HepG2 (cell line): ENCODE measurements around the gene SLC6A9. TPM values are rescaled to one million over a fixed set of nuclear protein-coding genes. Genes with fewer than 3 reads are reported as not detected.

Source experiments
- CENPBD1 ChIP-seq: sonication (generic); formaldehyde crosslinking; IDR thresholded peaks from 2 replicates; pipeline ENCODE4 v1.8.0; 2022; ENCODE audit warnings: missing genetic modification reagents, low read depth, mild to moderate bottlenecking, borderline replicate concordance
- EEA1 ChIP-seq: sonication (generic); formaldehyde crosslinking; IDR thresholded peaks from 2 replicates; pipeline ENCODE4 v1.5.1; 2020; ENCODE audit warnings: mild to moderate bottlenecking, missing genetic modification reagents, borderline replicate concordance
- HCFC1 ChIP-seq: fragments of 150-350 bp; IDR thresholded peaks from 2 replicates; pipeline ENCODE4 v1.6.1; 2014; ENCODE audit warnings: low read depth, low read length
- JUN ChIP-seq: sonication (generic); formaldehyde crosslinking; IDR thresholded peaks from 2 replicates; pipeline ENCODE4 v1.4.0; 2020; ENCODE audit warnings: mild to moderate bottlenecking, missing genetic modification reagents
- MED13 ChIP-seq: sonication (generic); formaldehyde crosslinking; IDR thresholded peaks from 2 replicates; pipeline ENCODE4 v1.5.0; 2020; ENCODE audit warnings: missing genetic modification reagents
- NFE2L2 ChIP-seq: fragments of 150-350 bp; IDR thresholded peaks from 2 replicates; pipeline ENCODE4 v1.6.1; 2014; ENCODE audit warnings: low read length
- PAWR ChIP-seq: sonication (generic); formaldehyde crosslinking; IDR thresholded peaks from 2 replicates; pipeline ENCODE4 v1.4.0; 2020; ENCODE audit warnings: missing genetic modification reagents, mild to moderate bottlenecking, borderline replicate concordance
- PPARG ChIP-seq: conservative IDR thresholded peaks from 2 replicates; pipeline ENCODE4 v1.6.1; 2016; ENCODE audit warnings: missing biosample characterization, missing genetic modification reagents
- RAD51 ChIP-seq: fragments of 450-650 bp; IDR thresholded peaks from 2 replicates; pipeline ENCODE4 v1.6.1; 2016; ENCODE audit warnings: borderline replicate concordance
- TIGD3 ChIP-seq: sonication (generic); formaldehyde crosslinking; IDR thresholded peaks from 2 replicates; pipeline ENCODE4 v1.5.1; 2020; ENCODE audit warnings: mild to moderate bottlenecking, missing genetic modification reagents, borderline replicate concordance
- ZBTB38 ChIP-seq: sonication (generic); formaldehyde crosslinking; IDR thresholded peaks from 2 replicates; pipeline ENCODE4 v1.5.1; 2020; ENCODE audit warnings: mild to moderate bottlenecking, missing genetic modification reagents
- ZFP36 ChIP-seq: fragments of 150-350 bp; IDR thresholded peaks from 2 replicates; pipeline ENCODE4 v1.6.1; 2018; ENCODE audit warnings: borderline replicate concordance, low read length, low read depth; ENCODE audit not compliant: partially characterized antibody
- ZNF235 ChIP-seq: sonication (generic); formaldehyde crosslinking; IDR thresholded peaks from 2 replicates; pipeline ENCODE4 v1.8.1; 2023; ENCODE audit warnings: mild to moderate bottlenecking, missing genetic modification reagents, borderline replicate concordance
- ZNF260 ChIP-seq: sonication (generic); formaldehyde crosslinking; IDR thresholded peaks from 2 replicates; pipeline ENCODE4 v1.4.0; 2020; ENCODE audit warnings: missing genetic modification reagents, low read depth, mild to moderate bottlenecking, borderline replicate concordance
- ZNF280D ChIP-seq: sonication (generic); formaldehyde crosslinking; IDR thresholded peaks from 2 replicates; pipeline ENCODE4 v1.5.1; 2020; ENCODE audit warnings: mild to moderate bottlenecking, missing genetic modification reagents
- ZNF564 ChIP-seq: sonication (generic); formaldehyde crosslinking; IDR thresholded peaks from 2 replicates; pipeline ENCODE4 v1.8.1; 2023; ENCODE audit warnings: mild to moderate bottlenecking, missing genetic modification reagents
- polyA plus RNA-seq, 8 experiments: library from polyadenylated mRNA; depleted of rRNA in 3 of 8; stranded (reverse) in 7 of 8; unstranded in 1 of 8; fragments of >200 nt; fragmentation: Illumina TruSeq in 4 of 8; extraction: Trizol in 4 of 8; gene quantifications; 2 replicates each; pipeline versions ENCODE4 v1.2.1 to v1.2.3, GENCODE V29; 2011 to 2016; ENCODE audit warnings: low read depth in 4 of 8, missing spikeins in 1 of 8, mixed read lengths in 1 of 8; ENCODE audit not compliant: insufficient read depth in 1 of 8
- total RNA-seq, 5 experiments: library from RNA; depleted of rRNA; stranded (reverse); fragments of >200 nt; fragmentation: Illumina TruSeq; extraction: Trizol; gene quantifications; 2 replicates each; pipeline ENCODE4 v1.2.3, GENCODE V29; 2016; ENCODE audit warnings: low read depth in 1 of 5
- TF ChIP-seq, protein P1 (sequence below): sonication (generic); formaldehyde crosslinking; IDR thresholded peaks from 2 replicates; pipeline ENCODE4 v1.4.0; 2020; ENCODE audit warnings: low read depth, mild to moderate bottlenecking, missing genetic modification reagents
- TF ChIP-seq, protein P2 (sequence below): sonication (generic); formaldehyde crosslinking; IDR thresholded peaks from 2 replicates; pipeline ENCODE4 v1.4.0; 2020; ENCODE audit warnings: missing genetic modification reagents, borderline replicate concordance
- TF ChIP-seq, protein P3 (sequence below): sonication (generic); formaldehyde crosslinking; IDR thresholded peaks from 2 replicates; pipeline ENCODE4 v1.8.1; 2023; ENCODE audit warnings: mild to moderate bottlenecking, moderate library complexity, missing genetic modification reagents

SLC6A9 gene
- total and polyA plus RNA-seq, 2 of the 13 experiments (the other 11 are each of a cell fraction or from before 2014, with no cell fraction given), result 8.5 to 9.9 TPM

DNA sequence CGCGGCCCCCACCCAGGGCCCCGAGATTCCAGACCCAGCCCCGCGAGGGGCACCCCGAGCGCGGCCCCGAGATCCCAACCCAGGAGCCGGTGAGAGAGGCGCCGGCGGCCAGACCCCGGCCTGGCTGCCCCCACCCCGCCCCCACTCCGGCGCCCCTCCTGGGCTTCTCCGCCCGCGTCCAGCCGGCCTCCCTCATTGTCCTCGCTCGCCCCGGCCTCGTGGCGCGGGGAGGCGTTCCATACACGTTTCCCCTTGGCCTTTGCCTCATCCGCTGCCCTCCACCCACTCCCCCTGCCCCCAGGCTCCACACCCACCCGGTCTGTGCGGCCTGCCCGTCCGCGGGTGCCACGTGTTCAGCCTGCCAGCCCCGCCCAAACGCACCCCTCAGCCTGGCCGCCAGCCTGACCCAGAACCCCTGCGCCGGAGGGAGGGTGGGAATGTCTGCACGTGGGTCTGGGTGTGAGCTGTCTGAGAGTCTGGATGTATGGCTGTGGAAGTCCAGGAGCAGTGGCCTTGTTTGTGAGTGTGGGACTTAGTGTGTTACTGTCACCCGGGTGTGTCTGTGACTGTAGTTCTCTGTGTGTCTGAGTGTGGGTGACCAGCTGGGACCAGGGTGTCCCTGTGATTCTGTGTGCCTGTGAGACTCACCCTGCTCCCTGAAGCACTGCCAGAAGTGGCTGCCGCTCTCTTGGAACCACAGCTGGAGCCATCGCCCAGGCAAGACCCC is 51.6 kb downstream of the SLC6A9 start (continued):
- no peak for TF ChIP-seq ZNF280D
- no peak for TF ChIP-seq NFE2L2
- TF ChIP-seq TIGD3 (CRISPR knock-in tag), result no peak
- no peak; the same call in 1 of the 2 replicates for TF ChIP-seq JUN
- TF ChIP-seq, protein P1, sequence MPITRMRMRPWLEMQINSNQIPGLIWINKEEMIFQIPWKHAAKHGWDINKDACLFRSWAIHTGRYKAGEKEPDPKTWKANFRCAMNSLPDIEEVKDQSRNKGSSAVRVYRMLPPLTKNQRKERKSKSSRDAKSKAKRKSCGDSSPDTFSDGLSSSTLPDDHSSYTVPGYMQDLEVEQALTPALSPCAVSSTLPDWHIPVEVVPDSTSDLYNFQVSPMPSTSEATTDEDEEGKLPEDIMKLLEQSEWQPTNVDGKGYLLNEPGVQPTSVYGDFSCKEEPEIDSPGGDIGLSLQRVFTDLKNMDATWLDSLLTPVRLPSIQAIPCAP (CRISPR knock-in tag), result no peak
- no peak for TF ChIP-seq PPARG (CRISPR knock-in tag)
- TF ChIP-seq RAD51, result no peak
- no peak for TF ChIP-seq ZBTB38 (CRISPR knock-in tag)
- TF ChIP-seq, protein P2, sequence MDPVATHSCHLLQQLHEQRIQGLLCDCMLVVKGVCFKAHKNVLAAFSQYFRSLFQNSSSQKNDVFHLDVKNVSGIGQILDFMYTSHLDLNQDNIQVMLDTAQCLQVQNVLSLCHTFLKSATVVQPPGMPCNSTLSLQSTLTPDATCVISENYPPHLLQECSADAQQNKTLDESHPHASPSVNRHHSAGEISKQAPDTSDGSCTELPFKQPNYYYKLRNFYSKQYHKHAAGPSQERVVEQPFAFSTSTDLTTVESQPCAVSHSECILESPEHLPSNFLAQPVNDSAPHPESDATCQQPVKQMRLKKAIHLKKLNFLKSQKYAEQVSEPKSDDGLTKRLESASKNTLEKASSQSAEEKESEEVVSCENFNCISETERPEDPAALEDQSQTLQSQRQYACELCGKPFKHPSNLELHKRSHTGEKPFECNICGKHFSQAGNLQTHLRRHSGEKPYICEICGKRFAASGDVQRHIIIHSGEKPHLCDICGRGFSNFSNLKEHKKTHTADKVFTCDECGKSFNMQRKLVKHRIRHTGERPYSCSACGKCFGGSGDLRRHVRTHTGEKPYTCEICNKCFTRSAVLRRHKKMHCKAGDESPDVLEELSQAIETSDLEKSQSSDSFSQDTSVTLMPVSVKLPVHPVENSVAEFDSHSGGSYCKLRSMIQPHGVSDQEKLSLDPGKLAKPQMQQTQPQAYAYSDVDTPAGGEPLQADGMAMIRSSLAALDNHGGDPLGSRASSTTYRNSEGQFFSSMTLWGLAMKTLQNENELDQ (CRISPR knock-in tag), result 0 out of 2 replicates have a peak, but pooled peaks have one; percentile 43
- TF ChIP-seq ZNF564 (CRISPR knock-in tag), result 0 out of 2 replicates have a peak, but pooled peaks have one; percentile 66
- TF ChIP-seq MED13 (CRISPR knock-in tag), result peak; percentile 42; the same call in 1 of the 2 replicates
- 0 out of 2 replicates have a peak, but pooled peaks have one; percentile 63 for TF ChIP-seq PAWR (CRISPR knock-in tag)
- no peak for TF ChIP-seq ZNF235 (CRISPR knock-in tag)
- no peak for TF ChIP-seq ZFP36
- TF ChIP-seq, protein P3, sequence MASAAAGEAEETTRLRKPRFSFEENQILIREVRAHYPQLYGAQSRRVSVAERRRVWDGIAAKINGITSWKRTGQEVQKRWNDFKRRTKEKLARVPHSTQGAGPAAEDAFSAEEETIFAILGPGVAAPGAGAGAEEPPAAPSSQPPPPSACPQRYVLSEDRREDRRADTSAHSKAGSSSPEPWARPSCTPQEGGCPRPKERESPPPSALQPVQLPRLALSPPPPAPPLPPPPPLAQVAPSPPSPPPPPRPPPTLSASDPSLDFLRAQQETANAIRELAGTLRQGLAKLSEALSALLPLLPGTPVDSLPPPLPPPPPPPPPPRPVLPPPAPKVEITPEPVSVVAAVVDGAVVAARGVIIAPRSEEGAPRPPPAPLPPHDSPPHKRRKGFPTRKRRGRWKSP (CRISPR knock-in tag), result no peak
- TF ChIP-seq EEA1 (CRISPR knock-in tag), result no peak
- no peak for TF ChIP-seq HCFC1
- TF ChIP-seq ZNF260 (CRISPR knock-in tag), result no peak
- no peak for TF ChIP-seq CENPBD1 (CRISPR knock-in tag)
